GM18861 (cell line): Measurements from ENCODE around the gene ELOA.
"Not testable (repeated sequence)": the region's sequence is repeated elsewhere in the genome, so short reads cannot be mapped to it uniquely, and the experiment has no call there.

Experiments used
- ATAC-seq: cut with Tn5 transposase; IDR thresholded peaks from one replicate; pipeline ENCODE4 v1.9.1; 2021; ENCODE audit not compliant: unreplicated experiment

Gene ELOA

DNA sequence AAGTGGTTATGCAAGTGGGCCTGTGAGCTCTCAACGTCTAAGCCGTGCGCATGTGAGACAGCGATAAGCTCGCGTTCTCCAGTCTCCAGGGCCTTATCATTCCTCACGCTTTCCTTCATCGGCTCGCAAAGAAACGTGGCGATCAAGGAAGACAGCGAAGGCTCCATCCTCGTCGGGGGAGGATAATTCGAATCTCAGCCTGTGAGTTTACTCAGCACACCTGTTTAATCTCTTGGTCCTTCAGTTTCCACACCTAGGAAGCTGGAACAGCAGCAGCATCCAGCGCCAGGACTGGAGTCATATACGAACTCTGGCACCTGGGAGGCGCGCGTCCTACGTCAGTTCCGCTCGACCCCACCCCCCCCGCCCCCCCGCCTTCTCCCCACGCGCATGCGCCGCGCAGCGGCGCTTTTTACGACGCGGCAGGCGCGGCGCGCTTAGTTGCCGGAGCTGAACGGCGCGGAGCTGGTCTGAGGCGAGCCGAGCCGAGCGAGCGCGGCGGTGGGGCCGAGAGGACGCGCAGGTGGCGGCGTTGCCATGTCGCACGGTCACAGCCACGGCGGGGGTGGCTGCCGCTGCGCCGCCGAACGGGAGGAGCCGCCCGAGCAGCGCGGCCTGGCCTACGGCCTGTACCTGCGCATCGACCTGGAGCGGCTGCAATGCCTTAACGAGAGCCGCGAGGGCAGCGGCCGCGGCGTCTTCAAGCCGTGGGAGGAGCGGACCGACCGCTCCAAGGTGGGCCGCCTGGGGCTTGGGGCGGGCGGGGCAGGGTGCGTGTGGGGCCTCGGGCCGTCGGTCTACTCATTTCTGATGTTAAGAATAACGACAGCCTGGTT is 34.9 kb downstream of the ELOA start, which contains the start of gene PITHD1:
PITHD1 (plus strand) TSS at position 440 of the 836 bp plus-strand sequence; CDS start at position 538, 98 bp downstream.
- peak; percentile 54 for ATAC-seq

DNA sequence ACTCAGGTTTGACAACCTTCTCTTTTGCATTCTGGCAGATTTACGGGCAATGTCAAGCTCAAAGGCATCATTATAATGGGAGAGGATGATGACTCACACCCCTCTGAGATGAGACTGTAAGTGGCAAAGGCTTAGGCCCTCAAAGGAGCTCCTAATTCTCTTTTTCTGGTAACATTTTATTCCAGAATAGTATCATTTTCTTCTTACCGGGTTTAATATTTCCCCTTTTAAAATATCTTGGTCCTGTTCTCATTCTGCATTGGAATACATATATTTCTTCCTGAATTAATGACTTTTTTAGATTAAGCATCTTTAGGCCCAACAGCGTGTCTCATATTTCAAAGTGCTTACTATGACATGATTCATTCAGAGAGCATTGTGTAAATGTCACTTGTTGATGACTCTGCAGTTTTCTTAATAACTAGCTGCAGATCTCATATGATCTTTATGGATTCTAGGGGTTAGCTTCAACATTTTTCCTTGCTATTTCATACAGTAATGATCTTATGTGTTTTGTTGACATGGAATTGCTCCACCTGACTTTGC is 36.6 kb downstream of the ELOA start:
- no peak for ATAC-seq

GRCh38 chr1:23783141-23783540 is 39.9 kb downstream of the ELOA start:
- not testable (repeated sequence) for ATAC-seq

DNA sequence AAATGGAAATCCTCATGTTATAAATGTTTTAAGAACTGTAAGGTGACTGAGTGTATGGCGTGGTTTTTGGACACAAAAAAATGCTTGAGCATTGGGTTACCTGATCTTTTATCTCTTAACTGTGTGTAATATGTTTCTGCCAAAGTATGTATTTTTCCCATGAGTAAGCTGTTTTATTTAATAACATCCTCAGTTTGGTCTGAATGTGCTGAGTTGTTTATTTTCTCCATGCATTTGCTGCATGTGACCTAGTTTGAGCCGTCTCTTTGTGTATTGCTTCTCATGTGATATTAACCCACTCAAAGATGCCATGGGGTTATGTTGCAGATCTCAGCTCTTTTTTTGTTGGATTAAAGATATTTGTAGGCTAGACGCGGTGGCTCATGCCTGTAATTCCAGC is 41.6 kb downstream of the ELOA start:
- ATAC-seq, result no peak

DNA sequence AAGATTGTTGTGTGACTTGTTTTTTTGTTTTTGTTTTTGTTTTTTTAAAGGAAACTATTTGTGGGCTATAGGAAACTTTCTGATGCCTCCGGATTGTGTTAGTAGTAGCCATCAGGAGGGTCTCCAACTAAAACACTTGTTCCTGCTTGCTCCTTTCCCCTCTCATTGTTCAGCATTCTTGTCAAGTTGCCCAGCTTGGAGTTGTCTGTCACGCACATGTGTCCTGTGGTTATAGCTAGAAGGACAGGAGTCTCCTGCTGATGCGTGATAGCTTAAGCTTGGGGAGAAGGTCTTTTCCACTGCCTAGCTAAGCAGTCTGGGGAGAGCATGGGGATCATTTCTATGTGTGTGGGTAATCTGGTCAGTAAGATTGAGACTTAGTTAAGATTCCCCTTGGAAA is 44.4 kb downstream of the ELOA start:
- no peak for ATAC-seq

GRCh38 chr1:23788695-23789094 is 45.4 kb downstream of the ELOA start:
- no peak for ATAC-seq

DNA sequence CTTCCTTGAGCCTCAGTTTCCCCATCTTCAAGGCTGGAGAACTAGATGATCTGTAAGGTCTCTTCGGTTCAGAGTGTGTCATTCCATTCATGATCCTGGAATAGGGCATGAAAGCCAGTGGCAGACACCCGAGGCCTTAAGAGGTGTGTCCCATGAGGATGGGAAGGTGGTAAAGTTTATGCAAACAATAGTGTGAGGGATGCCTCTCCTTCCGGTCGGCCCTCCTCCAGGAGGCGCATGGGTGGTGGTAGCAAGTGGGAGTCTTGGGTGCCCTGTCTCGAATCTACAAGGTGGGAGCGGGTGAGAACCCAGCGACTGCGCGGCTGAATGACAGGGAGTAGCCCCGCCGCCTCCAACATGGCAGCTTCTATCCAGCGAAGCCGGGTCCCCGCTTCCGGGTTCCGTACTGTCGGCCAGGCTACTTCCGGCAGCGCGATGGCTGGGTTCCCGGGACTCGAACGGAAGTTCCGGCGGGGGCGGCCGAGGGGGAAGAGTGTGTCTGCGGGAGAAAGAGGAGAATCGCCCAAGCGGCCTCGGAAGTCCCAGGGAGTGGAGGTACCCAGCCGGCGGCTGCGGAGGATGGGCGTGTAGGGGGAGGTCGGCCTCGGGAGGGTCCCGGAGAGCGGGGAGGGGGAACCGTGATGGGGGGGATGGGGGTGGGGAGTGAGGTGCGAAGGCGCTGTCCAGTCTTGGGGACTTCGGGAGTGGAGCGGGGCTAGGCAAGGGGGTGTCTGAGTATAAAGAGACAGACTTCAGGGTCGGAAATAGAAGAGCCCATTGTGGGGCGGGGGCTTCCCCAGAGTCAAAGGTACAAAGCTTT is 47.6 kb downstream of the ELOA start, which contains the start of gene LYPLA2:
LYPLA2 (plus strand) TSS at position 450 of the 820 bp plus-strand sequence. CDS start 1,538 bp downstream, outside the sequence.
- no peak for ATAC-seq

DNA sequence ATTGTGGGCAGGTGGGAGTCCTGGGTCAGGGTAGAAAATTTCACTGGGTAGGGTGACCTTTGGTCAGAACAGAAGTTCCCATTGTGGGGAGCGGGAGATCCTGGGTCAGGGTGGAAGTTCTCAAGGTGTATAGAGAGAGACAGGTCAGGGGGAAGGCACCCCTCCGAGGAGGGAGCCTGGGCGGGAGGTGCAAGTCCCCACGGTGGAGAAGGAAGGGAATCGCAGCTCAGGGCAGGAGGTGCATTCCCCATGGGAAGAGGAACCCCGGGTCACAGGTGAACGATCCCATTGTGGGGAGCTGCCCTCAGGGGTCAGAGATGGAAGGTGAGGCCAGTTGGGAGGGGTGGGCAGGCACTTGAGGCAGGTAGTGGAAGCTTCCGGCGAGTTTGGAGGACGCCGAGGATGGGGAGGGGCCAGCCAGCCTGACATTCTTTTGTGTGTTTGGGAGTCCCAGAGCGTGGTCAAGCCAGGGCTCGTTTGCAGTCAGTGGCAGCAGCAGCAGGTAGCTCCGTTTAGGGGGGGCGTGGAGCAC is 48.3 kb downstream of the ELOA start:
- ATAC-seq, result no peak

DNA sequence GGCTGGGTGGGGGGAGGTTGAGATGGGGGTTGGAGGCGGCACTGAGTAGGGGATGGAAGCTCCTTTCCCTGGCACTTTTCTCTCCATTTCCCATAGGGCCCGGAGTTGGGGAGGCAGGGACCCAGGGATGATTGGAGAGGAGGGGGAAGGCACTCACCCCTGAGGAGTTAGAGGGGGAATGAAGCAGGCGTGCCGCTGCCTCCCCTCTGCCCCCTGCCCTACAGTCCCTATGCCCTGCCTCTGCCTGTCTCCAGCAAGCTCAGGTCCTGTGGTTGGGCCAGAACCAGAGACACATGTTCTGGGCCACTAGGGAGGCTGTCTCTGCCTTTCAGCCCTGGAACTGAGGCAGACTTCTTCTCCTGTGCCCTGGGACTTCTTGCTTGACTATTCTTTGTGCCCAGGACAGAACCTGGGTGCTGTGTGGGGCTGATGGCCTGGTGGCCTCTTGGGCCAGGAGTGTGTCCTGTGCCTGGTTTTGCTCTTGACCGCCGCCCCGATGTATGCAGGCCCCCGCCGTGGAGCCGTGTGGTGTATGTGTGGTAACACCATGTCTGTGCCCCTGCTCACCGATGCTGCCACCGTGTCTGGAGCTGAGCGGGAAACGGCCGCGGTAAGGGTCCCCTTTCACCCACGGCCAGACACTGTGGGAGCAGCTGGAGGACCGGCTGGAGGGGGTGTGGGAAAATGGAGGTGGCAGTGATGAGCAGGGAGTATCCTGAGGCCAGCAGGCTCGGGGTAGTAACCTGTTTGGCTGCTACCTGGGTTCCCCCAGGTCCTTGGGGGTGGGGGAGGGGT is 49.1 kb downstream of the ELOA start:
- no peak for ATAC-seq

DNA sequence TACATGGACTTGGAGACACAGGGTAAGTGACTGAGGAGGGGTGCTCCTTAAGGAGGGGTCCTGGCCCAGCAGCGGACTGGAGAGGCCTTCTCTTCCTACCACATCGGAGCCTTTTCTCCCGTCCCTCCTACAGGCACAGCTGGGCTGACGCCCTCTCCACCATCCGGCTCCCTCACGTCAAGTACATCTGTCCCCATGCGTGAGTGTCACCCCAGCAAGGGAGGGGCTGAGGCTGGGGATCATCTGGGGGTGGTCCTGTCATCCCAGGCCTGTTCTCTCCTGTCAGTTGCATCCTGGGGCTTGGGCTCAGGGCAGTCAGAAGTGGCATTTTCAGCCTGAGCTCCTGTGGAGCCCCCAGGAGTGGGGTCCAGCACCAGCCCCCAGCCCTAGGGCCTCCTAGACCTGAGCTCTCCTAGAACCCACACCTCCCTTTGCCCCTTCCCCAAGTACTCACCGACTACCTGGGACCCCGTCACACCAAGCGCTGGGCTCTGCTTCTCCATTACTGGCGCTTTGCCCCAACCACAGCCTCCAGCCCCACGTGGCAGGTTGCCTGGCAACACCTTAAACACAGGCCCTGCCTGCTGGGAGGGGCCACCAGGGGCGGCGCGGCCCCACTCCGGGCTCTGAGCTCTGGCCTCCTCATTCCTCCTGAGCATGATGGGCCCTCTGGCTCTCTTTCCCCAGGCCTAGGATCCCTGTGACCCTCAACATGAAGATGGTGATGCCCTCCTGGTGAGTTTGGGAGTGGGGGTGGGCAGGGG is 49.9 kb downstream of the ELOA start:
- no peak for ATAC-seq

- ATAC-seq, result no peak
Observed at GRCh38 chr1:23793861-23794731, 50.8 kb downstream of the ELOA start.

DNA sequence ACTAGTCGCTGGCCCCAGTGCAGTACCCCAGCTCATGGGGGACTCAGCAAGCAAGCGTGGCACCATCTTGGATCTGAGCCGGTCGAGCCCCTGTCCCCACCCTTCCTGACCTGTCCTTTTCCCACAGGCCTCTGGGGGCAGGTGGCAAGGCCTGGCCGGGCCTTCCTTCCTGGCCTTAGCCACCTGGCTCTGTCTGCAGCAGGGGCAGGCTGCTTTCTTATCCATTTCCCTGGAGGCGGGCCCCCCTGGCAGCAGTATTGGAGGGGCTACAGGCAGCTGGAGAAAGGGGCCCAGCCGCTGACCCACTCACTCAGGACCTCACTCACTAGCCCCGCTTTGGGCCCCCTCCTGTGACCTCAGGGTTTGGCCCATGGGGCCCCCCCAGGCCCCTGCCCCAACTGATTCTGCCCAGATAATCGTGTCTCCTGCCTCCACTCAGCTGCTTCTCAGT is 51.5 kb downstream of the ELOA start:
- not testable (repeated sequence) for ATAC-seq

GRCh38 chr1:23795676-23796465 is 52.6 kb downstream of the ELOA start:
- ATAC-seq, result no peak

GRCh38 chr1:23796466-23797271 is 53.4 kb downstream of the ELOA start:
- no peak for ATAC-seq

DNA sequence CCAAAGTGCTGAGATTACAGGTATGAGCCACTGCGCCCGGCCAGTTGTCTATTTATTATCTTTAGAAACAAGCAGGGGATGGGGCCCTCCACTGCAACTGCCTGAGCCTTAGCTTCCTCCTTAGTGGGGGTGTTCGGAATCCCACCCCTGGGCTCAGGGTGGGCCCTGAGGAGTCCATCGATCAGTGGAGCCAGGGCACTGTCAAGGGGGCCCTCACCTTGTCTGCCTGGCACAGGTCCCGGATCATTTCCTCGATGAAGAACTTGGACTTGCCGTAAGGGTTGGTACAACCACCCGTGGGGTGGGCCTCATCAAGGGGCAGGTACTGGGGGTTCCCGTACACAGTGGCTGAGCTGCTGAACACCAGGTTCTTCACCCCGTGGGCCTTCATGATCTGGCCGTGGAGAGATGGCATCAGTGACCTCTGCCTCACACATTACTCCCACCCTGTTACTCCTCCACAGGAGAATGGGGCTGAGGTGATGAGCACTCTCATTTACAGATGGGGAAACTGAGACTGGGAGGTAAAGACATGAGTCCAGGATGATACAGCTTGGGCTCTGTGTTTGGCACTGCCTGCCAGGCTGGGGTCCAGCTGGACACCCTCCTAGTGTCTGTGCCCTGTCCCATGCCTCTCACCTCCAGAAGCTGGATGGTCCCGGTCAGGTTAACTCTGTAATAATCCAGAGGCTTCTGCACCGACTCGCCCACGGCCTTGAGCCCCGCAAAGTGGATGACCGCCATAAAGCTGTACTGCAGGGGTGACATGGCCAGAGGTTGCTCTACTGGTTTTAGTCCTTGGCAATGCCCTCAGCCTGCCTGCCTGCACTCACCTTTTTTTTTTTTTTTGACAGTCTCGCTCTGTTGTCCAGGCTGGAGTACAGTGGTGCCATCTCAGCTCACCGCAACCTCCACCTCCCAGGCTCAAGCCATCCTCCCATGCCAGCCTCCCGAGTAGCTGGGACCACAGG is 54.5 kb downstream of the ELOA start:
- ATAC-seq, result no peak

GRCh38 chr1:23798662-23799142 is 55.4 kb downstream of the ELOA start:
- no peak for ATAC-seq
